CD4-positive, alpha-beta T cell treated with Interleukin-6 for 4 hours (primary cell): ENCODE data around the gene ST6GALNAC3.

Source experiments
- DNase-seq: peaks from one replicate; pipeline ENCODE4 v3.0.0-alpha.2; 2020; ENCODE audit warnings: mixed read lengths

ST6GALNAC3 gene

DNA sequence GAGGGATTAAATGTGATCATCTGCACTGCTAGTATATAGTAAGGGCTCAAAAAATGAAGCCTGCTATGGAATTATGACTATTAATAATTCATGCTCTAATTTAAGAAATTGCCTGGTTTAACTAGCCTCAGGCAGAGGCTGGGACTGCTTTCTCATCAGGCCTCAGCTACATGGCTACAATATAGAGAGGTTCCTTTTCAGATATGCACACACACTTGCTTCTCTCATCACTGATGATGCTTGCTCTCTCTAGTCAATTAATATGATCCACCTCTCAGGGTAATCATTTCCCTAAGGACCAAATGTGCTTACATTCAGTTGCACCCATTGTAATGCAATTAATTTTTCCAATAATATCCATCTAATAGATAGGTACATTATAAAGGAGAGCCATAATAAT lies 467.8 kb downstream of the ST6GALNAC3 start:
- no peak for DNase-seq

DNA sequence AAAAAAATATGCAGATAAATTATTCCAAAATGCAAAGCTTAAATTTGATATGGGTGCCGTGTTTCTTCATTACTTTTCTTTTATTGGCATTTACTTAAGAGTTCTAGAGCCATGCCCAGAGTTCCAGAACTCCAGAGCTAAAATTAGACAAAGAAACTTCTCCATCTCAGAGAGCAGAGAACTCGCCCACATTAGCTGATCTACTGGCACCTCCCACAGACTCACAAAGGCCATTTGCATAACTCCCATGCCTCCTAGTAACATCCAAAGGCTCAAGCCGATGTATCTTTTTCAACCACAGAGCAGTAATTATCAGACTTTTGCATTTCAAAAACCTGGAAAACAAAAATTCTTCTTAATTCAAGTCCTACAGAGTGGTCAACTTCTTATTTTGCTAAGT lies 468.9 kb downstream of the ST6GALNAC3 start:
- no peak for DNase-seq

DNA sequence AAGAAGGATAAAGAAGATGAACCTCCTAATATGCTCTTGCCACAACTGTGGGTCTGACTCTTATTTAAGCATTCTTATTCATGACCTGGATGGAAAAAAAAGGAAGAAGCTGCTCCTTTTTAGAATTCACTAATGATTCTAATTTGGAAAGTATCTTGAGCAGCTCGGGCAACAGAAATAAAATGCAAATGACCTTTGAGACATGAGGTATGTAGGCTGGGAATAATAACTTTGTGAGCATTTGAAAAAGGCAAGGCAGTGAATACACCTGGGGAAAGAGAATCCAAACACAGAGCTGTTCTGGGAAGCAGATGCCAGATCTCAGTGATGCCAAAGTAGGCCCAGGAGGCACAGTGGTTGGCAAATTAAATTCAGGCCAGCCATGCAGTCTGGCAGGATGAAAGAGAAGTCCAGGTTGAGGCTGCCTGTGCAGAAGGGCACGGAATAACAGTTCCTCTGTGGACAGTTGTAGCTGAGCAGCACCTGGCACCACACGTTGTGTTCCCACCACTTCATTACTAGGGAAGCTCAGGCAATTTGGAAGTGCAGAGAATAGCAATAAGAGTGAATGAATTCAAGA lies 471.9 kb downstream of the ST6GALNAC3 start:
- no peak for DNase-seq

DNA sequence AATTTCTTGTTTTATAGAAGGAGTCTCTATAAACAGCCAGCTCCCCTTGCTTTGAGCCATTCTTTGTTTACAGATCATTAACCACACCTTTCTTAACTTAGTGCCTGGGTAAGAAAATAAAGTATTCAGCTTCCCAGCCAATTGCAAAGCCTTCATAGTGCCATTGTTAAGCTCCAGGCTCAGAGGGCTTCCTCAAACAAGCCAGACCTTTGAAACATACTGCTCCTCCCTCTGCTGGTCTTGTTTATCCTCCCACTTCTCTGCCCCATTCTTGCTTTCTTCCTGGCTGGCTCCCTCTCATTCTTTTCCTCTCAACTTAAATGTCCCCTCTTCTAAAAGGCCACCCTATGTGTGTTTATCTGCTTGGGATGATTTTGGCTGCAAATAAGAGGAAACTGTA lies 473.4 kb downstream of the ST6GALNAC3 start:
- DNase-seq: no peak

DNA sequence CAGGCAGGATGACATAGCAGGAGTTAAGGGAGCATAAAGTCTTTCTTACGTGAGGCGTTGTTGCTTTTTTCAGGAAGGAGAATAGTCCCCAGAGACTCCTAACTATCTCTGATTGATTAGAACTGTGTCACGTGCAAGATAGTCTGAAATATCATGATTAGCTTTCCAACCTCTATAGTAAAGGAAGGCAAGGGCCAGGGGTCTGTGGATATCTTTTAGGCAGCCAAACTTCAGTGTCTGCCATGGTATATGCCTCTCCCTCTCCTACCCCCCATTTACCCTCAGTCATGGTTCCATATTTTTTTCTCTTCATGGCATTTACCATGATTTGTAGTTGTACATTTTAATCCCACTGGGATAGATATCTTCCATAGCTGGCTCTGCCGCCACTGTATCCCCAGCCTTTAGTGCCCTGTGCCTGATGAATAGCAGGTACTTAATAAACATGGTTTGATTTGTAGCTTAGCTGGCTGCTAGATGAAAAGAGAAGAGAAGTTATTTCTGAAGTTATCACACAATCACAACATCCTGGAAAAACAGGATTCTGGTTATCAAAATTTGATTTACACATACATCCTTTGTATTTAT lies 474.1 kb downstream of the ST6GALNAC3 start:
- no peak for DNase-seq

DNA sequence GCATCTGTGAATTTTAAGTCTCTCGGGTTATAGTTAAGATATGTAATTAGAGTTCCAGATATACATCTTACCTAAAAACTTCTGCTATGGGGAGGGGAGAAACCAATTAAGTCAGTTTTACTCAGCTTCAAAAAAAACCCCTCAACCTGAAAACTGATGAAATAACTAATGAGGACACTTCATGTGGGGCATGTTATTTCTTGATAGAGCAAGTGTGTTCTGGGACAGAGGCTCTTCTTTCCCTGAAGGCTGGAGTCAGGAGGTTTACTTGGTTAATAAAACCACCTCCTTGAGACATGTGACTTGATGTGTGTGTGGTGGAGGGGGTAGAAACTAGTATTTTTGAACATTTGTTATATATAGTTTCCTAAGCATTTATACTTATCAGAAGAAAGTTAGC lies 479.7 kb downstream of the ST6GALNAC3 start:
- no peak for DNase-seq

DNA sequence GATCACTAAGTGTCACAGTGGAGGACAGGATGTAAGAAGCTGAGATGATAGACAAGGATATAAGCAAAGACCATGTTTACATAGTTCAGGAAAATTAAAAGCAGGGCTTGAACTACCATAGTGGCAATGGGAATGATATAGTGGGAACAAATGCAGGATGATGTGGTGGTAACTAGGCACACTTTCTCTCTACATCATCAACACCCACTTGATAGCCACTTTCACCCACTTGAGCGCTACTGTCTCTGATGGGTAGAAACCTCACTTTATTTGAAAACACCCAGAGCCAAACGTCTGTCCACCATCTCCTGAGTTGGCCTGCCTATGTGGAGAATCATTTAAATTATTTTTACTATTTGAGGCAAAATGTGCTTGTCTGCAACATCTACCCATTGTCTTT lies 487.7 kb downstream of the ST6GALNAC3 start:
- DNase-seq: no peak

DNA sequence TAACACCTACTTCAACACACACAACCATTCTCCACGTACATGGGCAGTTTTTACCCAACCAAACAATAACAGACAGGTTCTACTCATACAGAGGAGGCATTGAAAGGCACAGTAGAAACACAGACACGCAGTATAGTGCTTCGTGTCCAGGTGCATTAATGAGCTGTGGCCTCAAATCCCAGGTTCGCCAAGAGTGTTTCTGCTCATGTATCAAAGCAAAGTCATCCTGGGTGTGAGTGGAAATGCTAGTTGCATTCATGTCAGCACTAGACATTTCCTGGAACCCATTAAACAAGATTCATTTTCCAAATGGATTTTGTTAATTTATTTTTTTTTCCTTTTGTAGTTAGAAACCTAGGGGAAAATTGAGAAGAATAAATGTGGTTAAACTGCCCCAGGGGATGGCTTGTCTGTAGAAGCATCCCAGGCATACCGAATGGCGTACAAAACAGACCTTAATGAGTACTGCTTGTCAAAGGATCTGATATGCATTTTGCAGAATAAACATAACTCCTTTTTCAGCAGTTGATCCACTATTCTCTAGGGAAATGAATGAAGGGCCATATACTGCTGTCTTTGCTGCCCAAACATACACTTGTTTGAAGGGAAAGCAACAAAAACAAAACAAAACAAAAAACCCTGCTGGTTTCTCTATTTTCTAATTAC lies 494.2 kb downstream of the ST6GALNAC3 start:
- no peak for DNase-seq

DNA sequence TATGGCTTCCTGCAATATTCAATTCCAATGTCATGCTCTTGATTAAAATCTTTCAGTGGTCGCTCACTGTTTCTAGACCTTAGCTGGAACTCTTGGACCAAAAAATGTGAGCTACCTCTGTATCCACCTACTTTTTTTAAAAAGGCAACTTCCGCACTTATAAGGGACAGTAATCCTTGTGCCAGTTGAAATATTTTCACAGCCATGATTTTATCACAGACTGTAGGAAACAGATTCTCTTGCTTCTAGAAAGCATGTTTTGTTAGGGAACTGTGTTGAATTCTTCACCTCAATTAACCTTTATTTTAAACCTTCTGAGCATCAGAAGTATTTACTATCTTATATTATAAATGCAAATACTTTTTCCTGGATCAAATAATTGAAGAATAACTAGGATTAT lies 496.7 kb downstream of the ST6GALNAC3 start:
- DNase-seq: no peak

DNA sequence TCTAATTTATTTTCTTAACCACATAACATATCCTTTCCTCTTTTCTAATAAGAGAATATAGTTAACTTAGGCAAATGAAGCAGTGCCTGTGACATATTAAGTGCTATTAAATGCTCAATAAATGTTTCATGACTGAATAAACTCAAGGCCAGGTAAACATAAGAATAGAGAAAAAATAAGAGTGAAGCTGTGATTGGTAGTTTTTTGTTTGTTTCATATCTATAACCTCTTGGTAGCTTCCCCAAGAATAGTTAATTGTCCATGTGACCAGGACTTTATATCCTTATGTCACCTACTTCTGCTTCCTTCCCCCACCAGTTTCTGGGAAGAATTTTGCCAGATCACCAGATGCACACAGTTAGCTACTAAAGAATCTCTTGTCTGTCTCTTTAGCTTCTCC lies 497.7 kb downstream of the ST6GALNAC3 start:
- DNase-seq: no peak

DNA sequence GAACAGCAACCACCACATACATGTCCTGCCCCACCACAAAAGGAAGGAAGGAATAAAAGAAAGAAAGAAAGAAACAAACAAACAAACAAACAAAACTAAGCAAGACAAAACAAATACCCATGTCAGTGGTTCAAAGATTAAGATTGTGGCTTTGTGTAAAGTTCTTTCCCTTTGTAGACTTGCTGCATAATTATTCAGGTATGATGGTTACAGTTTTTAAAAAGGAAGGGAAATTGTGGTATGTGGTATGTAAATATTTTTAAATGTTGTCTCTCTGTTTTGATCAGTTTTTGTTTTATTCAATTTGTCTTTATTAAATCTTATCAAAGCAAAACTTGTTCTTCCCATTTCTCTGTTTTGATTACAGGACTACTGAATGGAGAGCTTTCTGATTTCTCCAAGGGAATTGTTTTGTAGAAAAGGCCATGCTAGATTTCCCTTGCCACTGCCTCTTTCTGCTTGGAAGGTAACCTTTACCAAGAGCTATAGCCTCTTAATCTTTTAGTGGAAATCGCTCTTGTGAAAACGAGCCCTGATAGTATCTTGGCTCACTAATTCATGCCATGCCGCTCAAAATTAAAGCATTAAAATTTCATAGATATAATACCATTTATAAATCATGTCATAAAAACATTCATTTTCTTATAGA lies 502.5 kb downstream of the ST6GALNAC3 start:
- DNase-seq: no peak

DNA sequence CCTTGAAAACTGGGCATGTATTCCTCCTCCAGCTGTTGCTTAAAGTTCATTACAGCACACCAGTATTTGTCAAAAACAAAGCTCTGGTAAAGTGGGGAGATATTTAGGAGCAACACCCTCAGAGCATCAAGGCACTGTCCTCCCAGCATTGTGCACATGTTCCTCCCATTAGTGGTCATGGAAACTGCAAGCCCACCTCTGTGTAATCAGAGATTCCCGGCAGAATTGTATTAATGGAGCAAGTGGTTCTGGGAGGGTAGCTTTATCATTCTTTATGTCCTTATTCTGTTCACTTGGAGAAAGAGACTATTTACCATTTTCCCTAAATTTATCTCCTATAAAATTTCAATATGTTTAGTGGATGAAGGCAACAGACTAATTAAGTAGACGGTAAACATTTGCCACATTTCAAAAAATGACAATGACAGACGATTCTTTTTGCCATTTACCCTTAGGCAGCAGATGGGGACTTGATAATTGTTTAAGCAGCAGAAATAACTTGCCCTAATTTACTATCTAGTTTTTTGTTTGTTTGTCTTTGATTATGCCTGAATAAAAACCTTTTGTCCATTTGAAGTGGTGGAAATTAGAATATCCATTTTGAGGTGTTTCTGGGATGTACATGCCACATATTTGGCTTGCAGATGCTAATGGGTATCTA lies 503.1 kb downstream of the ST6GALNAC3 start:
- DNase-seq: no peak

DNA sequence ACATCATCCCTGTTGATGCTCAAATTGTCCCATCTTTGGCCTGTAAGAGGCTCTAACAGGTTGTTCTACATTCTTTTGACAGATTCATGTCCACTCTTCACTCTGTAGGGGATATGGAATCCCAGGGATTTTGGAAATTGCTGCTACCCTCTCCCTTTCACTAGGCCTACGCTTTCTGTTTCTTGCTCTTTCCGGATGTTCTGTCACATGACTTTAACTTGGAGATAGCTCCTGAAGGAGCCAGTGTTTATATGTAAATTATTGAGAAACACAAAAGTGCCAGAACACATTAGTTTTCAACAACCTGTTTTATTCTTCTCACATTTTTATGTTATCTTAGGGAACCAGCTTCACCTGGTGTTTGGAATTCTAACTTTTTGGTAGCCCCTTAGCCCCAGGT lies 505.7 kb downstream of the ST6GALNAC3 start:
- no peak for DNase-seq

DNA sequence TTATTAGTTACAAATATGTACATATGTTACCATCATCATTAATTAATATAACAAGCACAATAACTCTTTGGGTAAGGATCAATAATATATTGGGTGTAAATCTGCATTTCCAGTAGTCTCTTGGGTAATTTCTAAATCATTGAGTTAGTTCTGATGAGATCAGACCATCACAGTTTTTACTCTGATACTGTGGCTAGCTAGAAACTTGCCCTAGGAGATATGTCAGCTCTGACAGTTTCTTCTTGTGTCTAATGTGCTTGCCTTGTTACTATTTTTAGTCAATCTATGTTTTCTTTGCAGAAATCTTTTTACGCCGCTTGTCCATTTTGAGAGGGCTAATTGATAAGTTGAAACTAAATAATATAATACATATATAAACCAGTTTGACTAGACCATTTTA lies 507.2 kb downstream of the ST6GALNAC3 start:
- DNase-seq: no peak

DNA sequence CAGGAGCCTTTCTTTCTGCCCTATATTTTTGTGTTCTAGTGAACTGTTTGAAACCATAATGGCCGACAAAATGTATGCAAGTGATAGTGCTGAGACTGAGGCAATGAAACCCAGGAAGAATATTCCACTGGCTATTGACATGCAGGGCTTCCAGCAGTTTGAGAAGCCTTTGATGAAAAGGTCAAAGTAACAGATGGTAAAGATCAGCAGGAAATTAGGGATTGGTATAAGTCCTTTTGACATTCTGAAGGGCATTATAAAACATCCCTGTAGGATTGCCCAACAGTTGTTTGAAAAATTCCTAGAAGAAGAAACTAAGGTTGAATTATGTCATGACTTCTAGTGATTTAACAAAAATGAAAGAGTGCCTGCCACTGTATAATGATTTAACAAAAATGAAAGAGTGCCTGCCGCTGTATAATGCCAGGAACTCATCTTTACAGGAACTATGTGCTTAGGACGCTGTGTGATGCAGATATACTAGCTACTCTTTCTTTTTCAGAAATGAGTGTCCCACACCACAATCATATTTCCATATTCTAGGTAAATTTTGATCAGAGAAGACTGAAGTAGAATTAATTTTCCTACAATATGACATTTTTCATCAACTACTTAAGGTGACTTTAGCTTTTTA lies 508.8 kb downstream of the ST6GALNAC3 start:
- DNase-seq: no peak

DNA sequence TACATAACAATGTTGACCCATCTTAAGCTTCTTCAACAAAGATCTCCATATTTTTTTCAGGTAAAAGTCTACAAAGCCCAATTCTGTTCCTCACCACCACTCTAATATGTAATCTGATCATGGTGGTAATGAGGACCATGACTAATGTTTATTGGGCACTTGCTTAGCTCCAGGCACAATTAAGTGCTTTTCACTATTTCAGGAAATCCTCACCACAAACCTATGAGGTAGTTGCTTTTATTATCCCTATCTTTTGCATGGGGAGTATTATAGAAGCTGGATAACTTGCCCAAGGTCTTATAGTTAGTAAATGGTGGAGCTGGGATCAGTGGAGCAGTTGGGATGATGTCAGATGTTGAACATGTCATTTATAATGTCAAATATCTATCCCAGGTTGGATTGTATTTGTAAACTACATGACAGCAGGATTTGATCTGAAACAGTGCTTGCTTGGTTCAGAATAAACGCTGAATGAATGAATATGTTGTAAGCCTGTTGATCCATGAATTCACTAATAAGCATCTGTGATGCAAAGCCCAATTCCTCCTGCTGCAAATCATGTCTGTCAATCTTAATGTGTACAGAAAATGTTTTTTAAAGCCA lies 509.4 kb downstream of the ST6GALNAC3 start:
- DNase-seq: no peak

DNA sequence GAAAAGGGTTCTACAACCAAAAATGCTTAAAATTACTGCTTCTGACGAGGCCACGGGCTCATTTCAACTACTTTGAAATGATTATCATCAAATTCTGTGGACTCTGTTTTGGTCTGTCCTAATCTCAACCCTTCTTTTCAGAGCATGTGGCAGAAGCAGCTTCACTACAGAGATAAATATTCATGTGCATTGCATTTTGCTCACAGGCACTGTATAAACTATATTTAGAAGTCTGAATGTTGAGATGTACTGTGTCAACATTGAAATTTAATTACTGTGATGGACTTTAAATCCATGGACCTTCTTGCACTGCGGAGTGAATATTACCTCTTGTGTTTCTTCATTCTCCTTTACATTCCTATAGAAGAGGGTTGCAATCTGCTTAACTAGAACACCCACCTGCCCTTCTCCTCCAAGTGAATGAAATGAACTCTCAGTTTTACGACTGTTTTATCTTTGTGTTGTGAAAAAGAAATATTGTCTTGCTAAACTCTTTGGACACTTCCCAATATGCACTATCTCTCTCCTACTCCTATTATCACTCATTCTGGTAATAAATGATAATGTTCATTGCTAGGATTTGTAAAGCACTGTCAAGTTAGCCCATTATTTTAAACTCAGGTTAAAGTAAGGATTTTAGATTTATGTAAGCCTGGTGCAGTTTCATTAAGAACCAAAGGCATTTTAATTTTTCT lies 511.6 kb downstream of the ST6GALNAC3 start:
- no peak for DNase-seq

DNA sequence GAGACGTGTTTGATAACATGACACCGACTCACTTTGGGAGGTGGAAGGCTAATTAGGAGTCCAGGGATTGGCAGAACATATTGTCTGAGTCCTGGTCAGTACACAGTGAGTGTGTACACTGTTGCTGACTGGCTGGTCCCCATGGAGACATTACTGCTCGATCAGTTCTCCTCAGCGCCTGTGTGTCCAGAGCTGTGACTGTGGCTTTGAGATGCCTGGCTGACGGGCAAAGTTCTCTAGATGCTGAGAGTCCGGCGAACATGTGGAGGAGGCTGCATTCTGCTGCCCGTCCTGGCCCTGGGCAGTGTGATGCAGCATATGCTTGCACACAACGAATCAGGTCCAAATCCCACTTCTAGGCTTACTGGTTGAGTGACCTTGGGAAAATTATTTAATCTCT lies 512.7 kb downstream of the ST6GALNAC3 start:
- no peak for DNase-seq

DNA sequence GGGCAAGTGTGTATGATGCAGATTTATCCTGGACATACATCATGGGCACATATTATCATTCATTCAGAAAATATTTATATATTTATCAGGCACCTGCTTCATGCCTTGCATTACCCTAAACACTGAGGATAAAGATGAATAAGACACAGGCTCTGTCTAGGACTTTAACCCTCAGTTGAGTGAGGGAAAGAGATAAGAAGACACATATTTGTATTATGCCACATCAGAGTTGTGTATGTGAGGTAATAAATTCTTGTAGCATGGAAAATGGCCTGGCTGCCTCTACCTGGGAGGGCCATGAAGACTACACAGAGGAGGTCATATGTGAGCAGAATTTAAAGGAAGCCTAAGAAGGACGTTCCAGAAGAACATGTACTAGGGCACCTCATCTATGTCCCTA lies 516.9 kb downstream of the ST6GALNAC3 start:
- DNase-seq: no peak

DNA sequence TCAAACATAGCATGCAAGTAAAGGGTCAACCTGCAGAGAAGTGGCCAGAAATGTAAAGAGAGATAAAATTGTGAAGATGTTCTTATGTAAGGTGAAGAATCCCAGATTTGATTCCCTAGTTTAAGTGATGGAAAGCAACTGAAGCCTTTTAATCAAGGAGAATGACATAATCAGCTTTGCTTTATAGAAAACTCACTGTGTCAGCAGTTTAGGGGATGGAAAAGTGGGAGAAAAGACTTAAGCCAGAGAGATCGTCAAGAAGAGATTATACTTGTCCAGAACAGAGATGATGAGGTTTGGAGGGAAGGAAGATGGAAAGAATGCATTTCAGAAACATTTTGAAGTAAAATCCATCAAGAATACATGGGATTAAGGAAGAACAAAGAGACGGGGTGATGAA lies 517.4 kb downstream of the ST6GALNAC3 start:
- no peak for DNase-seq

DNA sequence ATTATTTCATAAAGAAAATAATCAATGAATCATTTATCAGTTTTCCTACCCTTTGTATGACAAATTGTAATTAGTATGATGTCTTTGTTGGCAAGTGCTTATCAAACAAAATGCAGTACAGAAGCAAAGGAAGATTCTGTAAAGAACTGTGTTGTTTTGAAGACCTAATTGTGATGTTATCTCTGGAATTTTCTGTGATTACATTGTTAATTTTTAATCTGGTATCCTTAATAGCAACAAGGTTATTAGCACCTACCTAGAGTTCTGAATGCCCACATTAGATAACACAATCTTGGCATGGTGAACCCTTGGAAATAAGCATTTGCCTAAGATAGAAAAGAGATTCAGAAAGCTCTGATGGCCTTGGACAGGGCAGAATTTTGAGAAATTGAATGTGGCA lies 518.6 kb downstream of the ST6GALNAC3 start:
- DNase-seq: no peak

DNA sequence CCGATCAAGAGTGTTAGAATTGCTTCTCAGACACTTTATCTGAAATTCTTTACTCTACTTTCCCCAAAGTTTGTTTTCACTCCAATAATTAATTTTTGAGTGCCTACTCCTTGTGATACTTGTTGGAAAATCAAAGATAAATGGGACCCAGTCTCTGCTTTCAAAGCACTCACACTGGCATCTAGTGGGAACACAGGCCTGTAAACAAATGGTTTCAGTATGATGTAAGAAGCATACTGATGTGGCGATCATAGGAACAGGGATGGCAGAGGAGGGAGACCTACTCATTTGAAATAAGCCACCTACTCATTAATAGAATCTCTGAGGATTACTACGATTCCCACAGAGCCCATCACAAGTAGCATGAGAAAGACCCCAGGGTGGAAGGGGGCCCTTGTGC lies 519.1 kb downstream of the ST6GALNAC3 start:
- no peak for DNase-seq
